HG02981 (cell line): Measurements from ENCODE around the gene CASS4.
A peak's percentile ranks its signal among the peaks of the same experiment; 100 is the strongest.
"Not testable (repeated sequence)": the region's sequence is repeated elsewhere in the genome, so short reads cannot be mapped to it uniquely, and the experiment has no call there.

Experiments used
- ATAC-seq: cut with Tn5 transposase; IDR thresholded peaks from one replicate; pipeline ENCODE4 v1.9.1; 2021; ENCODE audit warnings: mild to moderate bottlenecking, moderate library complexity; ENCODE audit not compliant: unreplicated experiment

CASS4 gene, protein sequence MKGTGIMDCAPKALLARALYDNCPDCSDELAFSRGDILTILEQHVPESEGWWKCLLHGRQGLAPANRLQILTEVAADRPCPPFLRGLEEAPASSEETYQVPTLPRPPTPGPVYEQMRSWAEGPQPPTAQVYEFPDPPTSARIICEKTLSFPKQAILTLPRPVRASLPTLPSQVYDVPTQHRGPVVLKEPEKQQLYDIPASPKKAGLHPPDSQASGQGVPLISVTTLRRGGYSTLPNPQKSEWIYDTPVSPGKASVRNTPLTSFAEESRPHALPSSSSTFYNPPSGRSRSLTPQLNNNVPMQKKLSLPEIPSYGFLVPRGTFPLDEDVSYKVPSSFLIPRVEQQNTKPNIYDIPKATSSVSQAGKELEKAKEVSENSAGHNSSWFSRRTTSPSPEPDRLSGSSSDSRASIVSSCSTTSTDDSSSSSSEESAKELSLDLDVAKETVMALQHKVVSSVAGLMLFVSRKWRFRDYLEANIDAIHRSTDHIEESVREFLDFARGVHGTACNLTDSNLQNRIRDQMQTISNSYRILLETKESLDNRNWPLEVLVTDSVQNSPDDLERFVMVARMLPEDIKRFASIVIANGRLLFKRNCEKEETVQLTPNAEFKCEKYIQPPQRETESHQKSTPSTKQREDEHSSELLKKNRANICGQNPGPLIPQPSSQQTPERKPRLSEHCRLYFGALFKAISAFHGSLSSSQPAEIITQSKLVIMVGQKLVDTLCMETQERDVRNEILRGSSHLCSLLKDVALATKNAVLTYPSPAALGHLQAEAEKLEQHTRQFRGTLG

GRCh38 chr20:56411759-56412472, at the start of gene CASS4:
TSS of gene CASS4 (plus strand) at chr20:56412260. CDS start at chr20:56412459, 199 bp downstream.
- ATAC-seq = peak; percentile 78

DNA sequence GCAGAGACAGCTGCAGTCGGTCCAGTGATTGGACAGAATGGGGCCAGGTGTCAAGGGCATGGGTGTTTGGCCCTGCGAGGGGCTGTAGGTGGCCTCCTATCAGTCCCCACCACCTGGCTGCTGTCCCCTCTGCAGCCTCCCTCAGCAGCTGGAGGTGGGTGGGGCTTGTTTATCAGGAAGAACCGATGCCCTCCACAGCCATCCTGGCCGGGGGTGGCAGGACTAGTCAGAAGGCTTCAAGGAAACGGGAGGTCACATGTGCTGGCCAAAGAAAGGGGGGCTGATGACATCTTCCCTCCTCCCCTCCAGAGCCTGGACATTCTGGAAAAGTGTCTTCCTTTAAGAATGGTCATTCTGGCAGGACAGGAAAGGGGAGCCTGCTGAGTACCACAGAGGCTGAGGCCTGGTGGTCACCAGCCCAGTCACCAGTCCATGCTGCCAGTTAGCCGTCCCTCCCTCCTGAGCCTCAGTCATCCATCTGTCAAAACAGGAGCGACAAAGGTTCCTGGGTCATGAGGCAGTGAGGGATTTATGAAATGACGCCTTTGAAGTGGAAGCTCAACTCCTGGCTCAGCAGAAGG, 49.1 kb upstream of the CASS4 start:
- ATAC-seq = no peak

GRCh38 chr20:56363491-56363890, 48.6 kb upstream of the CASS4 start:
- ATAC-seq = no peak

- ATAC-seq = no peak
Measured at GRCh38 chr20:56368351-56369134, 43.5 kb upstream of the CASS4 start.

DNA sequence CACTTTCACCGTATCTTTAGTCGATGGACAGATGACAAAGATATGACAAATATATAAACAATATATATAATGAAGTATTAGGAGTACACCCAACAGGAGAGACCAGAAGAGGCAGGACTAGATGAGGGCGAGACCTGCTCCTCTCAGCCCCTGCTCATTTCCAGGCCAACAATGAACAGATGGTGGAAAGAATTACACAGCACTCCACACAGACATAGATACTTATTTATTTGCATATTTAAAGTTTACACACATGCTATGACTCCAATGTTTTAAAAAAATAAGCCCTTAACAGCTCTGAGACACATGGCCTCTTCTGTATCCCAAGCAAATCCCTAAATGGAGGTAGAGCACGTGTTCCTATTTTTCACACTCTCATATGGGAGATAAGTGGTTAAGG, 42.9 kb upstream of the CASS4 start:
- no peak for ATAC-seq

DNA sequence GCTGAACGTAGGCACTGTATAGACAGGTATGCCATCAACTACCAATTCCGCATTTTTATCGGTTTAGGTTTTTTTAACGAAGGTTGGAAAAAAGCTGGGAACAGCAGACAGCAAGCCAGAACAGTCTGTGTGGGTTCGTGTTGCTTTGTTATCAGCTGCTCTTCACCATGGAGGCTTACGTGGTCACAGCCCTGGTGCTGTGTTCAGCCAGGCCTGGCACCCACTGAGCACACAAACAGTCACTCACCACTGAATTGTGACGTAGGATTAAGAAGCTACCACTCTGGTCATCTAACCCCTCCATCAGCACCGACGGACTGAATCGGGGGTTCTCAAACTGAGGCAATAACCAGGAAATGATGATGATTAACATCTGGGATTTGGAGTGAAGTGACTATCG, 40.1 kb upstream of the CASS4 start:
- no peak for ATAC-seq

DNA sequence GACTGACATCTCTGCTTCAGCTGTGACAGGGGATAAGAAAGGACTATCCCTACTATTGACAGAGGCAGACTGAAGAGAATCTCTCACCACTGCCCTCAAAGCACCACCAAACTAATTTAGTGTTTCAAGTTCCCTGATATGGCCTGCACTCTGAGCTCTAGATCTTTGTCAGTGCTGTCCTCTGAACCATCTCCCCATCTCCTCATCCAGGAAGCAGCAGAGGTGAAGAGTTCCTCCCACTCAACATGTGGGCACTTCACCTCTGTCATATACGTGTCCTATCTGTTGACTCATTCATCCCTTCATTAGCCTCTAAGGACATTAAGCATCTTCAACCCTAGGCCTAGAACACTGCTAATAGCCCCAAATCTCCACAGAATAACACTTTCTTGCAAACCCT, 39.2 kb upstream of the CASS4 start:
- no peak for ATAC-seq

- ATAC-seq = peak; percentile 61
Measured at GRCh38 chr20:56373942-56374341, 38.1 kb upstream of the CASS4 start.

GRCh38 chr20:56376331-56376730, 35.7 kb upstream of the CASS4 start:
- no peak for ATAC-seq

DNA sequence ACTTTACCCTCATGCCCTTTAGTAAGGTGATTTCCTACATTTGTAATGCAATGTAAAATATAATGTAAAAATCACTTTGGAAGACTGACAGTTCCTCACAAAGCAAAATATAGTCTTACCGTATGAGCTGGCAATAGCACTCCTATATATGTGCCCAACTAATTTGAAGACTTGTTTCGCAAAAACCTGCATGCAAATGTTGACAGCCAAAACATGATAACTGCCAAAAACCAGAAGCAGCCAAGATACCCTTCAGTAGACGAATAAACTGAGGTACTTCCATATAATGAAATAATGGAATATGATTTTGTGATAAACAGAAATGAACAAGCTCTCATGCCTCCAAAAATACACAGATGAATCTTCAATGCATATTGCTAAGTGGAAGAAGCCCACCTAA, 33.7 kb upstream of the CASS4 start:
- no peak for ATAC-seq

GRCh38 chr20:56380375-56380774, 31.7 kb upstream of the CASS4 start:
- no peak for ATAC-seq

GRCh38 chr20:56381501-56381900, 30.6 kb upstream of the CASS4 start:
- no peak for ATAC-seq

DNA sequence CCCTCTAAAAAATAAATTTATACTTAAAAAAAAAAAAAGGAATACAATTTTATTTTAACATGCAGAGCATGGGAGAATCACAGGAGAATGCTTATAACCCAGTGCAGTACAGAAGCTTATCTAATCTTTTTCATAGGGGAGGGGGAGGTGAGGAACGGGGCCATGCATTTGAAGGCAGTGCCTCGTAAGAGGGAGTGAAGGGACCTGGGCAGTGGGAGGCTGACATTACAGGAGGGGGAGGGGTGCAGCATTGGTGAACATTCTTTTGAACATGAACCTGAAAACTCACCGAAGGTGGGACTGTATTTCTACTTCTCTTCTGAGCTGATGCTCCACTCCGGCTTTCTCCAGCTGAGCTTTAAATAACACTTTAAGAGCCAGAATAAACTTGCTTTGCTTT, 29.4 kb upstream of the CASS4 start:
- ATAC-seq = no peak

DNA sequence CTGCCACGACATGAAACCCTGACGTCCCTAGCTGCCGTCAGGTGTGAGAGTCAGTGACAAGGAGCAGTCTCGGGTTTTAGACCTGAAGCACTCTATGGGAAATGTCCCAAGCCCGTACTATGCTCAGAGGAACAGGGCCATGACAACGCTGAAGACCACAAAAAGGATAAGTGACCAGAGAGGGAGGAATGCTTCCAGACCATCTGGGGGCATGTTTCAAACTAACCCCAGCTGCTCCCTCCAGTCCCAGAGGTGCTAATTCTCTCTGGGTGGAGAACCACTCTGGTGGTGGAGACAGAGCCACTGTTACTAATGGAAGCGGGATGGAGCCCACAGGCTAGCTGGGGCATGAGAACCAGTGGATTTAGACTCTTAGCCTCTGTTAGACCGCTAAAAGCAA, 28.7 kb upstream of the CASS4 start:
- no peak for ATAC-seq

DNA sequence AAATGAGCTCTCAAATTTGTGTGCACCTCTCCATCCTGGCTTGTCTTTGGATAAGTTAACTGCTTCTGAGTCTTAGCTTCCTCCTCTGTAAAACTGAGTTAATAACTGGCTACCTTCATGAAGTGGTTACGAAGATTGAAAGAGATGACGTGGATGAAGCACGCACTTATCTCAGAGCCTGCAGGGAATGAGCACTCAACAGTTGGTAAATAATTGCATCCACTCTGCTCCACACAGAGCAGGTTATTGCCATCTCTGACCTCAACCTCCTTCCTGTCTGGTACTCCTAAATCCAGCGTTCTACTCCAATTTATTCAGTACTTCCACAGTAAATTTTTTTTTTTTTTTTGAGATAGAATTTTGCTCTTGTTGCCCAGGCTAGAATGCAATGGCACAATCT, 26.9 kb upstream of the CASS4 start:
- ATAC-seq = no peak

GRCh38 chr20:56386219-56386618, 25.8 kb upstream of the CASS4 start:
- no peak for ATAC-seq

- ATAC-seq = no peak
Measured at GRCh38 chr20:56388882-56389281, 23.2 kb upstream of the CASS4 start.

GRCh38 chr20:56389807-56390206, 22.3 kb upstream of the CASS4 start:
- no peak for ATAC-seq

DNA sequence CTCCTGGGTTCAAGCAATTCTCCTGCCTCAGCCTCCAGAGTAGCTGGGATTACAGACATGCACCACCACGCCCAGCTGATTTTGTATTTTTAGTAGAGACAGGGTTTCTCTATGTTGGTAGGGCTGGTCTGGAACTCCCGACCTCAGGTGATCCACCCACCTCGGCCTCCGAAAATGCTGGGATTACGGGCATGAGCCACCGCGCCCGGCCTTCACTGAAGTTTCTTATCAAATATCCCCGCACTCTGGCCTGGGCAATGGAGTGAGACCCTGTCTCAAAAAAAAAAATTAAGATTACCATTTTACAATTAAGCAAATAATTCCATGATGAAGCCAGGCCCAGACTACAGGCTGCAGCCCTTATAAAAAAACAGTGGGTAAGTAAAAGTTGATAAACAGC, 21.7 kb upstream of the CASS4 start:
- not testable (repeated sequence) for ATAC-seq

GRCh38 chr20:56391037-56391436, 21.0 kb upstream of the CASS4 start:
- ATAC-seq = no peak
